GM23338 (cell line): ENCODE measurements around the gene FAM98C. TPM values are rescaled to one million over a fixed set of nuclear protein-coding genes. Genes with fewer than 3 reads are reported as not detected.

Source experiments
- ATAC-seq: fragments of 200-7000 bp; cut with Tn5 transposase; 3 replicates; pipeline ENCODE4 v1.9.1; 2020
- DNase-seq: peaks from one replicate; pipeline ENCODE4 v3.0.0-alpha.2; 2015; ENCODE audit warnings: low spot score
- H2AFZ ChIP-seq: fragments of 200-600 bp; sonication (generic); 2 replicates; pipeline ENCODE4 v1.8.0; 2016; ENCODE audit warnings: antibody characterized with exemption, mild to moderate bottlenecking, moderate library complexity
- H3F3A ChIP-seq: fragments of 200-600 bp; sonication (generic); replicated peaks from 2 replicates; pipeline ENCODE4 v1.8.0; 2017; ENCODE audit warnings: antibody characterized with exemption, mixed run types, low read depth
- H3K27ac ChIP-seq: fragments of 200-600 bp; sonication (generic); 2 replicates; pipeline ENCODE4 v1.6.1; 2016; ENCODE audit warnings: low read depth
- H3K27me3 ChIP-seq: fragments of 200-600 bp; sonication (generic); 2 replicates; pipeline ENCODE4 v1.8.0; 2016; ENCODE audit warnings: mild to moderate bottlenecking, mixed run types, moderate library complexity; ENCODE audit not compliant: insufficient read depth
- H3K36me3 ChIP-seq: fragments of 200-600 bp; sonication (generic); 2 replicates; pipeline ENCODE4 v1.8.0; 2016; ENCODE audit warnings: mild to moderate bottlenecking; ENCODE audit not compliant: insufficient read depth
- H3K4me1 ChIP-seq: fragments of 200-600 bp; sonication (generic); 2 replicates; pipeline ENCODE4 v1.8.0; 2016; ENCODE audit warnings: mild to moderate bottlenecking, moderate library complexity; ENCODE audit not compliant: insufficient read depth
- H3K4me2 ChIP-seq: fragments of 200-600 bp; sonication (generic); 2 replicates; pipeline ENCODE4 v1.7.1; 2017; ENCODE audit warnings: mixed run types
- H3K4me3 ChIP-seq: fragments of 200-600 bp; sonication (generic); 2 replicates; pipeline ENCODE4 v1.6.1; 2016; ENCODE audit warnings: mixed run types
- H3K79me2 ChIP-seq: fragments of 200-600 bp; sonication (generic); replicated peaks from 2 replicates; pipeline ENCODE4 v1.8.0; 2017; ENCODE audit warnings: mild to moderate bottlenecking; ENCODE audit not compliant: insufficient read depth
- H3K9me2 ChIP-seq: fragments of 200-600 bp; sonication (generic); 2 replicates; pipeline ENCODE4 v1.8.0; 2017; ENCODE audit not compliant: insufficient read depth
- H4K20me1 ChIP-seq: fragments of 200-600 bp; sonication (generic); replicated peaks from 2 replicates; pipeline ENCODE4 v1.8.0; 2017; ENCODE audit warnings: mild to moderate bottlenecking; ENCODE audit not compliant: insufficient read depth
- H3K27ac Mint-ChIP-seq: 2 replicates; pipeline ENCODE4 v1.8.0; 2020; ENCODE audit warnings: inconsistent platforms, mild to moderate bottlenecking, moderate library complexity, mixed read lengths
- H3K27me3 Mint-ChIP-seq: 3 replicates; pipeline ENCODE4 v1.8.0; 2022; ENCODE audit warnings: low read depth, mild to moderate bottlenecking, moderate library complexity, mixed read lengths, inconsistent platforms; ENCODE audit not compliant: insufficient read depth, poor library complexity
- H3K36me3 Mint-ChIP-seq: 3 replicates; pipeline ENCODE4 v1.8.0; 2021; ENCODE audit warnings: low read depth, mild to moderate bottlenecking, inconsistent platforms, moderate library complexity, mixed read lengths
- H3K4me1 Mint-ChIP-seq: 3 replicates; pipeline ENCODE4 v1.8.0; 2020; ENCODE audit warnings: mild to moderate bottlenecking, inconsistent platforms, mixed read lengths
- H3K4me3 Mint-ChIP-seq: 3 replicates; pipeline ENCODE4 v1.8.0; 2021; ENCODE audit warnings: moderate library complexity, mild to moderate bottlenecking, inconsistent platforms, mixed read lengths
- H3K9me3 Mint-ChIP-seq: 3 replicates; pipeline ENCODE4 v1.8.0; 2020; ENCODE audit warnings: moderate library complexity, mild to moderate bottlenecking, inconsistent platforms, mixed read lengths
- CREB1 ChIP-seq: fragments of 250-450 bp; sonication (Bioruptor Pico); IDR thresholded peaks from 2 replicates; pipeline ENCODE4 v1.5.0; 2020; ENCODE audit warnings: low read depth, mild to moderate bottlenecking, moderate library complexity
- ETS1 ChIP-seq: IDR thresholded peaks from 2 replicates; pipeline ENCODE4 v1.6.1; 2016; ENCODE audit warnings: antibody characterized with exemption
- EZH2 ChIP-seq: fragments of 200-600 bp; sonication (generic); IDR thresholded peaks from one replicate; pipeline ENCODE4 v1.8.0; 2017; ENCODE audit warnings: antibody characterized with exemption, mild to moderate bottlenecking, low read depth; ENCODE audit not compliant: unreplicated experiment
- EZH2phosphoT487 ChIP-seq: fragments of 200-600 bp; sonication (generic); IDR thresholded peaks from one replicate; pipeline ENCODE4 v1.8.1; 2018; ENCODE audit warnings: antibody characterized with exemption; ENCODE audit not compliant: unreplicated experiment
- POLR2AphosphoS5 ChIP-seq: IDR thresholded peaks from 2 replicates; pipeline ENCODE4 v1.6.1; 2016; ENCODE audit warnings: antibody characterized with exemption, low read depth
- STAT1 ChIP-seq: IDR thresholded peaks from one replicate; pipeline ENCODE4 v1.6.1; 2016; ENCODE audit warnings: antibody characterized with exemption; ENCODE audit not compliant: unreplicated experiment
- ZNF114 ChIP-seq: fragments of 250-450 bp; sonication (Bioruptor Pico); IDR thresholded peaks from 2 replicates; pipeline ENCODE4 v1.5.0; 2020; ENCODE audit warnings: mild to moderate bottlenecking, moderate library complexity
- ZNF331 ChIP-seq: fragments of 250-450 bp; sonication (Bioruptor Pico); IDR thresholded peaks from 2 replicates; pipeline ENCODE4 v1.5.0; 2020; ENCODE audit warnings: low read depth, mild to moderate bottlenecking, moderate library complexity
- polyA plus RNA-seq: library from polyadenylated mRNA; unstranded; fragments of >200 nt; fragmentation: Nextera tagmentation; extraction: Ambion mirVana; gene quantifications from 2 replicates; pipeline ENCODE4 v1.2.1, GENCODE V29; 2016
- total RNA-seq: library from RNA; depleted of rRNA; stranded (reverse); fragments of >200 nt; shearing (Covaris generic); gene quantifications from 2 replicates; pipeline ENCODE4 v1.2.3, GENCODE V29; 2014
- TF ChIP-seq, protein P1 (sequence below), 2 experiments: fragments of 200-600 bp in 1 of 2; sonication (generic) in 1 of 2; conservative IDR thresholded peaks; 2 replicates each; pipeline versions ENCODE4 v1.5.1 to v1.6.1; 2016 to 2017; ENCODE audit warnings: antibody characterized with exemption in 2 of 2, low read depth in 2 of 2, mild to moderate bottlenecking in 2 of 2, moderate library complexity in 1 of 2

The FAM98C gene
- total and polyA plus RNA-seq, 2 experiments from 2014 or later: 4.3 to 7.6 TPM

DNA sequence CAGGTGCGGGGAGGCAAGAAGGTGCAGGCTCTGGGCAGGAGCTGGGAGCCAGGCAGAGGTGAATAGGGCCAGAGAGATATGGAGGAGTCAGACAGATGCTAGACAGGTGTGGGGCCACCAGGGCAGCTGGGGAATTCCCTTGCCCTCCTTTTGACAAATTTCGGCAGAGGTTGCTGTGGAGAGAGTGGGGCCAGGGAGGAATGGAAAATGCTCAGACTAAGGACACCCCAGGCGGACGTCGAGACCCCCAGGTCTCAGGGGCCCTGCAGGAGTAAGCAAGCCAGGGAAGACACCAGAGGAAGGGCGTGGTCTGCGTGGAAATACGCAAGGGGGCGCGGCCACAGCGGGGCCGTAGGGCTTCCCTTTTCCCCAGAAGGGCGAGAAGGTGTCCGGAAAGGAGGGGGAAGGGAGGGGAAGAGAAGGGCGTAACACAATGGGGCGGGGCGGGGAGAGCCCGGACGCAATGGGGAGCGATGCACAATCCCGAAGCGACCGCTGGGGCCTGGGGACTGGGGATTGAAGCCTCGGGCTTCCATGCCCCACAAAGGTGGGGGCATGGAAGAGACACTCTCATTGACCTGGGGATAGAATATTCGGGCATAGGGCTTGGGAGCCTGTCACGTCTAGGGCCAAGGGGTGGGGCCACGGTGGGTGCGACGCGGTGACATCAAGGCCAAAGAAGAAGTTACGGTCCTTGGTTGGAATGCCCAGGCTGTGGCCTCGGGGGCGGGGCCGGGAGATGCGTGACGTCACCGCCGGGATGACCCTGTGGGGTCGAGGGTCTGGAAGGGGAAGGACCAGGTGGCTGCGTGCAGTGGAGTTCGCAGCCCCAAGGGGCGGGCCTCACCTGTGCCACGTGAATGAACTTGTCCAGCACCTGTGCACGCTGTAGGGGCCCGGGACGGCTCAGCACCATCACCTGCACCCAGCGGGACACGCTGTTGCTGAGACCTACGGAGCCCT lies 14.9 kb downstream of the FAM98C start:
- peaks cover 6% of the 10 kb centered on the region; the same call in 1 of the 2 replicates for H3K4me1 ChIP-seq
- H3K9me2 ChIP-seq: no peaks in the 10 kb centered on the region
- peak overlapping the region; percentile 80 for H3K4me3 Mint-ChIP-seq
- H3F3A ChIP-seq: 0 out of 2 replicates have a peak, but pooled peaks cover 13% of the 10 kb centered on the region
- DNase-seq (peak; percentile 92), ATAC-seq (peak; percentile 89)
- peak overlapping the region; percentile 66 for H3K27ac Mint-ChIP-seq
- H3K9me3 Mint-ChIP-seq: no peaks in the 10 kb centered on the region
- no peaks in the 10 kb centered on the region for H4K20me1 ChIP-seq
- peaks cover 12% of the 10 kb centered on the region for H3K4me1 Mint-ChIP-seq
- H3K36me3 ChIP-seq: no peaks in the 10 kb centered on the region
- peaks cover 10% of the 10 kb centered on the region; the same call in 1 of the 2 replicates for H3K27me3 ChIP-seq
- H2AFZ ChIP-seq: peak overlapping the region; percentile 98
- no peak overlapping the region for H3K27ac ChIP-seq
- H3K79me2 ChIP-seq: no peaks in the 10 kb centered on the region
- H3K36me3 Mint-ChIP-seq: no peaks in the 10 kb centered on the region; the same call in 2 of the 3 replicates
- peak overlapping the region; percentile 87 for H3K4me2 ChIP-seq
- TF ChIP-seq EZH2phosphoT487: no peak
- TF ChIP-seq POLR2AphosphoS5: peak; percentile 65
- TF ChIP-seq, protein P1, sequence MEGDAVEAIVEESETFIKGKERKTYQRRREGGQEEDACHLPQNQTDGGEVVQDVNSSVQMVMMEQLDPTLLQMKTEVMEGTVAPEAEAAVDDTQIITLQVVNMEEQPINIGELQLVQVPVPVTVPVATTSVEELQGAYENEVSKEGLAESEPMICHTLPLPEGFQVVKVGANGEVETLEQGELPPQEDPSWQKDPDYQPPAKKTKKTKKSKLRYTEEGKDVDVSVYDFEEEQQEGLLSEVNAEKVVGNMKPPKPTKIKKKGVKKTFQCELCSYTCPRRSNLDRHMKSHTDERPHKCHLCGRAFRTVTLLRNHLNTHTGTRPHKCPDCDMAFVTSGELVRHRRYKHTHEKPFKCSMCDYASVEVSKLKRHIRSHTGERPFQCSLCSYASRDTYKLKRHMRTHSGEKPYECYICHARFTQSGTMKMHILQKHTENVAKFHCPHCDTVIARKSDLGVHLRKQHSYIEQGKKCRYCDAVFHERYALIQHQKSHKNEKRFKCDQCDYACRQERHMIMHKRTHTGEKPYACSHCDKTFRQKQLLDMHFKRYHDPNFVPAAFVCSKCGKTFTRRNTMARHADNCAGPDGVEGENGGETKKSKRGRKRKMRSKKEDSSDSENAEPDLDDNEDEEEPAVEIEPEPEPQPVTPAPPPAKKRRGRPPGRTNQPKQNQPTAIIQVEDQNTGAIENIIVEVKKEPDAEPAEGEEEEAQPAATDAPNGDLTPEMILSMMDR (conservative IDR thresholded peaks at IDR 0.05; ENCODE audit: low read depth in 2 of 2): 0 out of 4 replicates have a peak, but pooled peaks have one; percentile 8 to 17
- peak; percentile 97 for TF ChIP-seq CREB1 (CRISPR knock-in tag)
- TF ChIP-seq ZNF331 (CRISPR knock-in tag): no peak
- TF ChIP-seq STAT1: no peak
- no peak for TF ChIP-seq EZH2
- peak overlapping the region; percentile 66 for H3K4me3 ChIP-seq
- H3K27me3 Mint-ChIP-seq: peaks cover 23% of the 10 kb centered on the region

DNA sequence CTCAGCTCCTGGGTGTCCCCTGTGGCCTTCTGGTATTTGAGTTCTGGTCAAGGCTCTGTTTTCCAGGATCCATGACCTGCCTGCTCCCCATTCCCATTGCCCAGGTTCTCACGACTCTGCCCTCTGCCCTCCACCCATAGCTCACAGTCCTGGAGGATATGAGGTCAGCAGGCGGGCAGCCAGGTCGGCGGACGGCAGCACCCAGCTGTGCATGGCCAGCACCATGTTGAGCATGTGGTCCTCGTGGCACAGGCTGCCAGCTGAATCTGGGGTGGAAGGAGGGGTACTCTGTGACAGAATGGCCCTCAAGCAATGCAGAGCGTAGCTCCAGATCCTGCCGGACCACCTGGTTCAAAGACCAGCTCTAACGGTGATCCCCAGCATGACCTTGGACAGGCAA lies 18.0 kb downstream of the FAM98C start:
- H3K4me3 Mint-ChIP-seq: no peak overlapping the region
- no peaks in the 10 kb centered on the region for H3K79me2 ChIP-seq
- H3K4me2 ChIP-seq: no peak overlapping the region
- no peak overlapping the region for H2AFZ ChIP-seq
- no peaks in the 10 kb centered on the region for H3K36me3 ChIP-seq
- 0 out of 2 replicates have a peak, but pooled peaks cover 22% of the 10 kb centered on the region for H3F3A ChIP-seq
- no peaks in the 10 kb centered on the region; the same call in 2 of the 3 replicates for H3K36me3 Mint-ChIP-seq
- H3K4me1 ChIP-seq: peaks cover 14% of the 10 kb centered on the region; the same call in 1 of the 2 replicates
- no peaks in the 10 kb centered on the region for H3K9me3 Mint-ChIP-seq
- no peaks in the 10 kb centered on the region for H3K9me2 ChIP-seq
- H4K20me1 ChIP-seq: no peaks in the 10 kb centered on the region
- H3K4me3 ChIP-seq: no peak overlapping the region
- no peak overlapping the region for H3K27ac ChIP-seq
- no peak for ATAC-seq
- no peak for DNase-seq
- peaks cover 10% of the 10 kb centered on the region; the same call in 1 of the 2 replicates for H3K27me3 ChIP-seq
- peaks cover 29% of the 10 kb centered on the region for H3K27me3 Mint-ChIP-seq
- H3K4me1 Mint-ChIP-seq: peaks cover 15% of the 10 kb centered on the region
- no peak overlapping the region for H3K27ac Mint-ChIP-seq
- TF ChIP-seq, protein P1 (conservative IDR thresholded peaks at IDR 0.05; ENCODE audit: low read depth in 2 of 2): no peak
- TF ChIP-seq EZH2 (no peak), ETS1 (no peak), EZH2phosphoT487 (no peak), ZNF114 (CRISPR knock-in tag) (no peak), CREB1 (CRISPR knock-in tag) (no peak)
